Mucosa of descending colon (tissue), 3 donors: Measurements from ENCODE around the gene PPP6R2. TPM values are rescaled to one million over a fixed set of nuclear protein-coding genes. Genes with fewer than 3 reads are reported as not detected.

Experiments used
- ATAC-seq: fragments of 200-7000 bp; cut with Tn5 transposase; one replicate; pipeline ENCODE4 v1.9.1; 2020; ENCODE audit warnings: mild to moderate bottlenecking, moderate library complexity
- DNase-seq, 3 donors: peaks; one replicate each; pipeline ENCODE4 v3.0.0-alpha.2; 2020
- H3K36me3 ChIP-seq: fragments of 200-600 bp; one replicate; pipeline ENCODE4 v1.8.0; 2021; ENCODE audit warnings: low read depth, mild to moderate bottlenecking
- H3K4me1 ChIP-seq: fragments of 200-600 bp; one replicate; pipeline ENCODE4 v1.8.0; 2021; ENCODE audit warnings: low read depth, mild to moderate bottlenecking
- H3K4me3 ChIP-seq: fragments of 200-600 bp; one replicate; pipeline ENCODE4 v1.8.0; 2021; ENCODE audit warnings: mild to moderate bottlenecking
- H3K9me3 ChIP-seq: fragments of 200-600 bp; one replicate; pipeline ENCODE4 v1.8.0; 2021; ENCODE audit warnings: mild to moderate bottlenecking
- CTCF ChIP-seq: fragments of 200-600 bp; IDR thresholded peaks from one replicate; pipeline ENCODE4 v1.8.0; 2022; ENCODE audit warnings: antibody characterized with exemption, mild to moderate bottlenecking
- intact Hi-C, 2 donors: fragments of 100-400 bp; cut with DNase I in 1 of 2; cut with micrococcal nuclease in 1 of 2; formaldehyde crosslinking; loops; one replicate each; pipeline versions ENCODE4 v1.11.0 to v1.11.1; 2022; cut with DNase I, micrococcal nuclease
- total RNA-seq, 3 donors: library from RNA; stranded (reverse); fragmentation: NEBNext Ultra II Directional in 2 of 3; extraction: Animal tissue kit (Norgen Biotek cat#: 25700) in 2 of 3; gene quantifications; one replicate each; pipeline versions ENCODE4 v1.2.1 to v1.2.4, GENCODE V29; 2021 to 2023
- donor health status: DM: no; HTN: no; CAD: no; lungs with moderate emphysema.
- donor health status: DM: no; HTN: no; CAD: no.
- donor health status: DM: no; HTN: yes; CAD: no.

PPP6R2 gene
- total RNA-seq, 3 donors from 2014 or later, result 54.3 to 61.7 (median 58.8) TPM

DNA sequence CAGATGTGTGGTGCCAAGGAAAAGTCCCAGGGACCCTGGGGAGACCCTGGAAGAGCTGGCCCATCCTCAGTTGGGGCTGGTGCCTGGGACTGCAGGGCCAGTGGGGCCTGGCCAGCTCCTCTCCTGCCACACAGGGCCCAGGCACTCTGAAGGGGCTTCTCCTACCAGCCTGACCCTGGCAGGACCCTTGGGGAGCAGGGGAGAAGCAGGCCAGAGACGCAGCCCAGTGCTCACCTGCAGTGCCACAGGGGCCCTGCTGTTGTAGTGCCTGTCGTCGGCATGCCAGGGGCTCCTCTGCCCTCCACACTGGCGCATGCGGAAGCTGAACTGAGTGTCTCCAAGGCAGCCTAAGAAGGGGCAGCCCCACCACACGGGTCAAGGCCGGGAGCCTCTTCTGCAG, 25.5 kb upstream of the PPP6R2 start:
- ATAC-seq, result no peak
- Histone ChIP-seq H3K9me3 (no peaks in the 10 kb centered on the region), H3K4me3 (no peak overlapping the region), H3K4me1 (peaks cover 12% of the 10 kb centered on the region), H3K36me3 (no peaks in the 10 kb centered on the region)
- no peak for TF ChIP-seq CTCF
- intact Hi-C loops, result no loop called here
- DNase-seq, result peak in 1 of 3 donors; percentile 51

- DNase-seq (no peak), ATAC-seq (no peak)
- no peak overlapping the region for H3K4me3 ChIP-seq
- H3K9me3 ChIP-seq, result no peaks in the 10 kb centered on the region
- peaks cover 12% of the 10 kb centered on the region for H3K4me1 ChIP-seq
- no peak for TF ChIP-seq CTCF
- no peaks in the 10 kb centered on the region for H3K36me3 ChIP-seq
- intact Hi-C loops, result no loop called here
These were observed 24.8 kb upstream of the PPP6R2 start for GRCh38 chr22:50318356-50318697.

- TF ChIP-seq CTCF, result no peak
- Histone ChIP-seq H3K4me3 (no peak overlapping the region), H3K4me1 (peaks cover 12% of the 10 kb centered on the region), H3K9me3 (no peaks in the 10 kb centered on the region), H3K36me3 (no peaks in the 10 kb centered on the region)
- DNase-seq, result peak in 1 of 3 donors; percentile 49
- intact Hi-C loops, result no loop called here
- ATAC-seq, result no peak
These were observed 24.3 kb upstream of the PPP6R2 start for GRCh38 chr22:50318698-50319411.

DNA sequence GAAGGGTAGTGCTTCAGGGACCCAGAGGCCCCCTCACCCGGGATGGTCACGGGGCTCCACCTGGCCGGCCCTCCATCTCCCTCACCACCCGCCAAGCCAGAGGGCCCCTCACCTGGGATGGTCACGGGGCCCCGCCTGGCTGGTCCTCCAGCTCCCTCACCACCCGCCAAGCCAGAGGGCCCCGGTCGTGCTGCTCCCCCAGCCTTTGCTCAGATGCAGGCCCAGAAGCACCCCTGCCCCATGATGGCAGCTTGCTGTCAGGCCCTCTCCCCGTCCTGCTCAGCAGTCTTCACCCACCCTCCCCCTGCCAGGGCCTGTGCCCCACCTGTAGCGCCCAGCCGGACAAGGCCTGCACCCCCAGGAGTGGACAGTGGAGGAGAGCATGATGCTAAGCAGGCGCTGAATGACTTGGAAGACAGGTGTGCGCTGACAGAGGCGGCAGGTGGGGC, 23.6 kb upstream of the PPP6R2 start:
- ATAC-seq, result no peak
- H3K4me1 ChIP-seq, result peaks cover 5% of the 10 kb centered on the region
- peak in 2 of 3 donors; percentile 21 to 41 for DNase-seq
- intact Hi-C loops, result no loop called here
- H3K4me3 ChIP-seq, result no peak overlapping the region
- H3K9me3 ChIP-seq, result no peaks in the 10 kb centered on the region
- H3K36me3 ChIP-seq, result no peaks in the 10 kb centered on the region
- no peak for TF ChIP-seq CTCF

DNA sequence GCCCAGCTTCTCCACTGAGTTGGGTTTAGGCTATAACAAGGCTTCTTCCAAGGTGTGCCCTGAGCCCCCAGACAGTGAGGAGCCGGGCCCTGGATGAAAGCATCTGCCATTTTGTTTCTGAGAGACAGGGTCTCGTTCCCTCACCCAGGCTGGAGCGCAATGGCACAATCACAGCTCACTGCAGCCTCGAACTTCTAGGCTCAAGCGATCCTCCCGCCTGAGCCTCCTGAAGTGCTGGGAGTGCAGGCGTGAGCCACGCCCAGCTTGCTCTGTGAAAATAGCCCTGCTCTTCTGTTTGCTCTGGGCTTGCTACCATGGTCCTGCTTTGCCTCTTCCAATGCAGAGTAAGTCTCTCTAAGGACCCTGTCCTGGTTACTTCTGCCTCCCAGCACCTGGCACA, 23.0 kb upstream of the PPP6R2 start:
- ATAC-seq (no peak), DNase-seq (peak in 1 of 3 donors; percentile 18)
- no peak for TF ChIP-seq CTCF
- no peaks in the 10 kb centered on the region for H3K36me3 ChIP-seq
- intact Hi-C loops, result loop anchor here in 1 of 2 donors (5.0 kb wide), 1 partner anchor 43 kb away; no protein-coding TSS in a partner anchor
- no peaks in the 10 kb centered on the region for H3K9me3 ChIP-seq
- H3K4me1 ChIP-seq, result no peaks in the 10 kb centered on the region
- no peak overlapping the region for H3K4me3 ChIP-seq
